H54 (cell line): ENCODE data around the gene RAB17.

Experiments used
- DNase-seq: peaks from one replicate; pipeline ENCODE4 v3.0.0; 2011; ENCODE audit warnings: low spot score, mixed read lengths; ENCODE audit not compliant: insufficient read length
- FAIRE-seq: peaks from 3 replicates; lab custom pipeline; 2011; peaks lifted over from hg19 to GRCh38; lab: Jason Lieb, UNC
- POLR2A ChIP-seq: IDR thresholded peaks from 2 replicates; pipeline ENCODE4 v1.6.1; 2011; ENCODE audit warnings: low read depth, mild to moderate bottlenecking, low read length

The RAB17 gene

GRCh38 chr2:237629188-237629534 is 38.6 kb upstream of the RAB17 start:
- no peak for DNase-seq
- no peak for TF ChIP-seq POLR2A
- FAIRE-seq = no peak

- DNase-seq (no peak), FAIRE-seq (no peak)
These were observed 38.0 kb upstream of the RAB17 start for GRCh38 chr2:237628247-237629187.

GRCh38 chr2:237627441-237628246 is 37.1 kb upstream of the RAB17 start, which contains the start of gene LRRFIP1:
TSS of gene LRRFIP1 (plus strand) at chr2:237627587. CDS start at chr2:237627645, 58 bp downstream.
- no peak for DNase-seq
- FAIRE-seq = no peak
- peak; percentile 51; the same call in 1 of the 2 replicates for TF ChIP-seq POLR2A

More at GRCh38 chr2:237628247-237629187, 38.0 kb upstream of the RAB17 start:
- no peak for TF ChIP-seq POLR2A

GRCh38 chr2:237626813-237627440 is 36.4 kb upstream of the RAB17 start:
- DNase-seq (no peak), FAIRE-seq (no peak)
- no peak for TF ChIP-seq POLR2A

GRCh38 chr2:237625777-237626176 is 35.2 kb upstream of the RAB17 start:
- FAIRE-seq (no peak), DNase-seq (no peak)
- 0 out of 2 replicates have a peak, but pooled peaks have one; percentile 13 for TF ChIP-seq POLR2A

- no peak for TF ChIP-seq POLR2A
- DNase-seq (no peak), FAIRE-seq (no peak)
These were observed 34.7 kb upstream of the RAB17 start for GRCh38 chr2:237625216-237625705.

- TF ChIP-seq POLR2A = no peak
- no peak for FAIRE-seq
- DNase-seq = no peak
These were observed 34.0 kb upstream of the RAB17 start for GRCh38 chr2:237624565-237624964.

GRCh38 chr2:237623428-237624403 is 33.2 kb upstream of the RAB17 start:
- DNase-seq (no peak), FAIRE-seq (no peak)
- no peak for TF ChIP-seq POLR2A

GRCh38 chr2:237618449-237618848 is 27.9 kb upstream of the RAB17 start:
- DNase-seq (no peak), FAIRE-seq (no peak)
- TF ChIP-seq POLR2A = no peak

- no peak for DNase-seq
- no peak for FAIRE-seq
- no peak for TF ChIP-seq POLR2A
These were observed 27.1 kb upstream of the RAB17 start for GRCh38 chr2:237617587-237617982.

- no peak for FAIRE-seq
- no peak for DNase-seq
- no peak for TF ChIP-seq POLR2A
These were observed 26.4 kb upstream of the RAB17 start for GRCh38 chr2:237616734-237617586.

- DNase-seq = no peak
- TF ChIP-seq POLR2A = no peak
- no peak for FAIRE-seq
These were observed 25.8 kb upstream of the RAB17 start for GRCh38 chr2:237616373-237616733.
